VCaP (cell line): ENCODE measurements around the gene ACAP2.

Experiments used
- H3K27ac ChIP-seq: fragments of 450-650 bp; 2 replicates; pipeline ENCODE4 v1.5.1; 2017
- CTCF ChIP-seq: fragments of 450-650 bp; conservative IDR thresholded peaks from 2 replicates; pipeline ENCODE4 v1.5.1; 2017; ENCODE audit warnings: mild to moderate bottlenecking, moderate library complexity

The ACAP2 gene

GRCh38 chr3:195263193-195263924 is 179.5 kb downstream of the ACAP2 start:
- no peak overlapping the region for H3K27ac ChIP-seq
- no peak for TF ChIP-seq CTCF

GRCh38 chr3:195261925-195262324 is 180.9 kb downstream of the ACAP2 start:
- no peak overlapping the region for H3K27ac ChIP-seq

GRCh38 chr3:195260280-195260905 is 182.4 kb downstream of the ACAP2 start:
- peak overlapping the region; percentile 95 for H3K27ac ChIP-seq
- peak; percentile 70 for TF ChIP-seq CTCF

More at GRCh38 chr3:195261925-195262324, 180.9 kb downstream of the ACAP2 start:
- no peak for TF ChIP-seq CTCF

- peak overlapping the region; percentile 95 for H3K27ac ChIP-seq
Measured at GRCh38 chr3:195259475-195260279, 183.1 kb downstream of the ACAP2 start.

GRCh38 chr3:195259154-195259474 is 183.7 kb downstream of the ACAP2 start:
- TF ChIP-seq CTCF = no peak
- H3K27ac ChIP-seq = peak overlapping the region; percentile 95

More at GRCh38 chr3:195259475-195260279, 183.1 kb downstream of the ACAP2 start:
- peak; percentile 97 for TF ChIP-seq CTCF

- TF ChIP-seq CTCF = no peak
- peak overlapping the region; percentile 95 for H3K27ac ChIP-seq
Measured at GRCh38 chr3:195258449-195259153, 184.2 kb downstream of the ACAP2 start.
